A549 treated with AZD9567 at 1 μM for 4 hours (cell line): Measurements from ENCODE around the gene CD83. TPM values are rescaled to one million over a fixed set of nuclear protein-coding genes. Genes with fewer than 3 reads are reported as not detected.

Experiments
- total RNA-seq: library from RNA; stranded (reverse); fragments of 200-300 nt; extraction: Qiagen RNA extraction; gene quantifications from 5 replicates; pipeline ENCODE4 v1.2.3, GENCODE V29; 2022; ENCODE audit not compliant: insufficient read depth

Gene CD83, protein sequence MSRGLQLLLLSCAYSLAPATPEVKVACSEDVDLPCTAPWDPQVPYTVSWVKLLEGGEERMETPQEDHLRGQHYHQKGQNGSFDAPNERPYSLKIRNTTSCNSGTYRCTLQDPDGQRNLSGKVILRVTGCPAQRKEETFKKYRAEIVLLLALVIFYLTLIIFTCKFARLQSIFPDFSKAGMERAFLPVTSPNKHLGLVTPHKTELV
- 1.5 to 2.1 TPM (median 1.7 TPM) in 5 replicates for total RNA-seq

GRCh38 chr6:14117158-14118090 is at the start of gene CD83:
CD83 (plus strand) TSS chr6:14117772; CDS start chr6:14117812, 40 bp downstream.

Other genes with a start within 250 kb of the CD83 start
- gene RNF182, start 192.8 kb upstream of the CD83 start, total RNA-seq = 1.2 to 3.0 TPM (median 2.5 TPM) in 5 replicates